ENCODE measurements around the gene KIF18B.
A peak's percentile ranks its signal among the peaks of the same experiment; 100 is the strongest.

The KIF18B gene

DNA sequence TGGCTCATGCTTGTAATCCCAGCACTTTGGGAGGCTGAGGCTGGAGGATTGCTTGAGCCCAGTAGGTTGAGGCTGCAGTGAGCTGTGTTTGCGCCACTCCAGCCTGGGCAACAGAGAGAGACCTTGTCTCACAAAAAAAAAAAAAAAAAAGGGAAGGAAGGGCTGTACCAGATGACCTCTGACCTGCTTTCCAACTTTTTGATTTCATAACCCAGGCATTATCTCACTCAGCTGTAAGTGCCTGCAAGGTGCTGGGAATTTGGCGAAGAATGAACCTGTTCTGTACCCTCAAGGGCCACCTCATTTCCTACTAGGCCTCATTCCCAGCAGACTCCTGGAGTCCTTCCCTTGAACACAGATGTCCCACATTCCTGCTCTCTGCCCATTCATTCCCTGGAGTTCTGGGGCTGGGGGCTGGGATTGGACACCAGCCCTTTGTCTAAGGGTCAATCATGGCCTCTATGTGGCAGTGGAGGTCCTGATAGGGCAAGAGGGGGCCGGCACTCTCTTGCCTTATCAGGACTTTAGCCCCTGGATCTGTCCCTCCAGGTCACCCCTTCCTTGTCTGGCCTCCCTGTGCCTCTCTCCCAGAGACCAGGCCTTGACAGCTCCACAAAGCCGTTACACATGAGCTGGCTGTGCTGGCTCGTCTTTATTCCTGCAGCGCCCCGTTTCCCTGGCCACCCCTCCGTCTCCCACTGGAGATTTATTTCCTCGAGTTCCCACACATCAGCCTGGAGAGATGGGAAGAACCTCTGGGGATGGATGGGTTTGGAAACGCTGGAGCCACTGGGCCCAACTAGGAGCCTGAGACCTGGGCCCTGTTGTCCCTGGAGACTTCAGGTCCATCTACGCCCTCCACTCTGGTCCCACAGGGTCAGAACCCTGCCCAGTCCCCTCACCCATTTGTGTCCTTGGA lies 31.5 kb downstream of the KIF18B start:
- peak; percentile 61 for DNase-seq

- no peak for DNase-seq
Measured at GRCh38 chr17:44915321-44915726, 32.2 kb downstream of the KIF18B start, which contains the start of gene GFAP. Gene GFAP (minus strand): TSS chr17:44915500. CDS start chr17:44915486, 14 bp downstream.

DNA sequence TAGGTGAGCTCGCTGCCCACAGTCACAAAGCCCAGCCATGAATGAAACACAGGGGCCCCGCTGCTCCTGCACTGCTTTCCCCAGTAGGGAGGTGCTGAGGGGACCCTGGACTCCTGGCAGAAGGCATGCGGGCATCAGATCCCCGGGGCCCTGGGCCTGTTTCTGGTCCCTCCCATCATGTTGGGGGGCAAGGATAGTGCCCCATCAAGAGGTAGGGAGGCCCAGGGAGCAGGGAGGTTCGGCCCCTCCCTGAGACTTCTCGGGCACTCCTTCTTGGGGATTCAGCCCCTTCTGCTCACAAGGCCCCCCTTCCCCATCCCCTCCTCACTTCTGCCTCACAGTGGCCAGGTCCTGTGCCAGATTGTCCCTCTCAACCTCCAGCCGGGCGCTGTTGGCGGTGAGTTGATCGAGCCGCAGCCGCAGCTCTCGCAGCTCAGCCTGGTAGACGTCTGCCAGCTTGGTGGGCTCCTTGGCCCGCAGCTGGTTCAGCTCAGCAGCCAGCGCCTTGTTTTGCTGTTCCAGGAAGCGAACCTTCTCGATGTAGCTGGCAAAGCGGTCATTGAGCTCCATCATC lies 32.8 kb downstream of the KIF18B start:
- DNase-seq = no peak

GRCh38 chr17:44914148-44914547 lies 33.4 kb downstream of the KIF18B start:
- DNase-seq = no peak

GRCh38 chr17:44913676-44914075 lies 33.9 kb downstream of the KIF18B start:
- no peak for DNase-seq

DNA sequence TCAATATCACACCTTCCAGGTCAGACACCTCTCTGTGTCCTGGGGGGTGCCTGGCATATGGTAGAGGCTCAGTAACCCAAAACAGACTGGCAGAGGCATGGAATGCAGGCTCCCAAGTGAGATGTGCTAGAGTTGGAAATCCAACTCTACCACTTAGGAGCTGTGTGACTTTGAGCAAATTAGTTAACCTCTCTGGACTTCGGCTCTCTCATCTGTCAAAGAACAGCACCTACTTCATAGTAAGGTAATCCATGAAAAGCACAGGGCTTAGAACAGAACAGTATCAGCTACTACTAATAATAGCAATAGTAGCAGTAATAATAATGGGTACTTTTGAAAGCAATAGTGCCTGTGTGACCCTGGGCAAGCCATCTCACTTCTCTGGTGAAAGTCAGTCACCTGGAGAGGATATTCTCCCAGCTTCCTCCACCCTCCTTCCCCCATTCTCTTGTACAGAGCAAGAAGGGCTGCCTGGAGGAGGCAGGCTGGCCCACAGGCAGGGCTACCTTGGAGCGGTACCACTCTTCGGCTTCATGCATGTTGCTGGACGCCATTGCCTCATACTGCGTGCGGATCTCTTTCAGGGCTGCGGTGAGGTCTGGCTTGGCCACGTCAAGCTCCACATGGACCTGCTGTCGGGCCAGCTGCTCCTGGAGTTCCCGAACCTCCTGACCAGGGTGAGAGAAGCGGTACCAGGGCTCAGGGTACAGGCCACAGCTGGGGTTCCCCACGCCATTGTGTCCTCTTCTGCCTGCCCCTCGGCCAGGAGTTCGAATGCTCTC lies 34.6 kb downstream of the KIF18B start:
- no peak for DNase-seq

GRCh38 chr17:44911133-44912001 lies 36.2 kb downstream of the KIF18B start:
- peak; percentile 30 for DNase-seq

DNA sequence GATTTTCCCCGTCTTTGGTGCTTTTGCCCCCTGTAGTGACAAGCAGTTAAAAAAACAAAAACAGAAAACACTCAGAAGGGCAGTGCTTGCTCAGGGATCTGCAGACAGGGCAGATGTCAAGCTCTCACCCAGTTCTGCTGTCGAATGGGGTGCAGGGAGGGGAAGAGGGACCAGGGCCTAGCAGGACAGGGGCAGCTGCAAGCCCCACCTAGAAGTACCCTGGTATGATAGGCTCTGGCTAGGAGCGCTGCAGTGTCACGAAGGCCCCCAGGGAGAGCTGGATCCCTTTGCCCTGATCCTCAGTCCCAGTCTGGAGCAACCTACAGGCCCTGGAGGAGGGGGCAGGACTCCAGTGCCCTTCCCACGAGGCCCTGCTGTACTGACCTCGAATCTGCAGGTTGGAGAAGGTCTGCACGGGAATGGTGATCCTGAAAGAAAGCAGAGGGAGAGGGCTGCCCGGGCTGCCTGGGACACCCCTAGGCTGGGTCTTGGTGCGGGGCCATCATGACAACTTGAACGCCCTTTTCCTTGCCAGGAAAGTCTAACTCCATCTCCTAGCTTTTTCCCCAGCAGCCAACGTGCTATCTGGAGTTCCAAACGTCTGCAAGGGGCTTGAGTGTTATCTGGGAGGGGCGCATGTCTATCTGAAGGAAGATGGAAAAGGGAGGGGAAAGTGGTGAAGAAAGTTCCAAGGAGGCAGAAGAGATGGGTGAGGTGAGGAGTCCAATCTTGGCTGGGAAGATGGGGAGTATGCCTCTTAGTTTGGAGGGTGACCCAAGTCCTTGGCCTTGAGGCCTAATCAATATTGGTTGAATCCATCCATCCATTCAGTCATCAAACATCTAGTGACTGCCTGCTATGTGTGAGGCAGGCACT lies 37.1 kb downstream of the KIF18B start:
- no peak for DNase-seq

- DNase-seq = no peak
Measured at GRCh38 chr17:44909681-44910144, 37.9 kb downstream of the KIF18B start.

DNA sequence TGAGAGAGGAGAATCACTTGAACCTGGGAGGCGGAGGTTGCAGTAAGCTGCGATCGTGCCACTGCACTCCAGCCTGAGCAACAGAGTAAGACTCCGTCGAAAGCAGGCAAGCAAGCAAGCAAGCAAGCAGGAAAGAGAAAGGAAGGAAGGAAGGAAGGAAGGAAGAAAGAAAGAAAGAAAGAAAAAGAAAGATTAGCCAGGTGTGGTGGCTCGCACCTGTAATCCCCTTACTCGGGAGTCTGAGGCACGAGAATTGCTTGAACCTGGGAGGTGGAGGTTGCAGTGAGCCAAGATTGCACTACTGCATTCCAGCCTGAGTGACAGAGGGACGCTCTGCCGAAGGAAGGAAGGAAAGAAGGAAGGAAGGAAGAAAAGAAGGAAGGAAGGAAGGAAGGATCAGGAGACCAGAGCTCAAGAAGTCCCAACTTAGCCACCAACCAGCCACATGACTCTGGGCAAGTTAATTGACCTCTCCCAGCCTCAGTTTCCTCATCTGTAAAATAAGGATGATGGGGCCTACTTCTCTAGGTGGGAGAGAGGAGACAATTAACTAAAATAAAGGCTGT lies 38.7 kb downstream of the KIF18B start:
- no peak for DNase-seq

DNA sequence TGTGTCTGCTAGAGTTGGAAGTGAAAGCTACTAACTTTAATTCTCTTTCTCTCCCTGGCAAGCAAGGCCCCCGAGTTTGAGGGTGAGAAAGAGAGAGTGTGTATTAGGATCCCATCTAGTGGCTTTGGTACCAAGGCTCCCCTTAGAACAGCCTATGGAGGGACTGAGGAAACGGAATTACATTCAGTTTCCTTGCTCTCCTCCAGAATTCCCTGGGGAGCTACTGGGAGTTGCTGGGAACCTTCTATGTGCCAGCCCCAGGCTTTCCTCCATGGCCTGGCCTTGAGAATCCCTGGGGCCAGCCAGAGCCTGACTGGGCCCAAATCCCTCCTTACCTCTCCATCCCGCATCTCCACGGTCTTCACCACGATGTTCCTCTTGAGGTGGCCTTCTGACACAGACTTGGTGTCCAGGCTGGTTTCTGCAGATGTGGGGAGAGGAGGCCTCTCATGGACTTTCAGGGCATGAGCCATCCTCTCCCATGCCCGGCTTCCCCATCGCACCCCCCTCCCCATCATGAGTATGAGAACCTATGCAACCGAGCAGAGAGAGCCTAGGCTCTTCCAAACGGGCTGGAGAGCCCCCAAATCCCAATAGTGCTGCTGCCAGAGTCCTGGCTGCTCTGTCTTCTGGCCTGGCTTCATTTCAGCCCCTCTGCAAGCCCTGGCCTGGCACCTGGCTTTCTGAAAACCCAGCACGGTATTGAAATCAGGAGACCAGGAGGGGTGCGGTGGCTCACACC lies 39.7 kb downstream of the KIF18B start:
- DNase-seq = no peak

DNA sequence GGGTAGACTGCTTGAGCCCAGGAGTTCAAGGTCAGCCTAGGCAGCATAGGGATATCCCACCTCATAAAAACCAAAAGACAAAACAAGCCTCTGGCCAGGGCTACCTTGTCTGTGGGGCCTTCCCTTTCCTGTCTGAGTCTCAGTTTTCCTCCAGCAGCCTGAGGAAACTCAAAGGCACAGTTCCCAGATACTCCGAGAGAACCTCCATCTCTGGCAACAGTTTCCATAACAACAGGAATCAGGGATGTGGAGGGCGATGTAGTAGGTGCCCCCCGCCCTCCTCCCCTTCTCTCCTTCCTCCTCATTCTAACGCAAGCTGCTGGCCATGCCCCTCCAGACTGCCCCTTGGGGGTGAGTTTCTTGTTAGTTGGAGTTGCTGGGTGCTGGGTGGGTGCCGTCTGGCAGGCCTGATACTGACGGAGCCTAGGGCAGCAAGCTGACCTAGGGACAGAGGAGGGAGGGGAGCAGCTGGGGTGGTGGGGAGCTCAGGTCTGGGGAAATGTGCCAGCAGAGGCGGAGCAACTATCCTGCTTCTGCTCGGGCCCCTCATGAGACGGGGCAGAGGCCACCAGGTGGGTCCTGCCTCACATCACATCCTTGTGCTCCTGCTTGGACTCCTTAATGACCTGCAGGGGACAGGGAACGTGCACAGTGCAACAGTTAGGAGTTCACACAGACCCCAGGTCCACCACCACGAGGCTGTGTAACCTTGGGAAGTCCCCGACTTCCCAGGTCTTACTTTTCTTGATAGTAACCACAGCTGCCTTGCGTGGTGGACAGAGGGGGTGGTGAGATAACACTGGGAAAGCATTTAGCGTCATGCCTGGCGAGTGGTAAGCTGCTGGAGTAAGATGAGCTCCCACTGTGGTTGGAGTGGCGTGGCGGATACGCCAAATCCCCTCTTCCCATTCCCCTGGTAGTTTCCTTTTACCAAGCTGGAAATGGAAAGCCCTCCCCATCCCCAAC lies 40.5 kb downstream of the KIF18B start:
- DNase-seq = no peak

GRCh38 chr17:44906010-44906646 lies 41.4 kb downstream of the KIF18B start:
- peak; percentile 68 for DNase-seq

GRCh38 chr17:44905006-44906000 lies 42.3 kb downstream of the KIF18B start:
- no peak for DNase-seq

DNA sequence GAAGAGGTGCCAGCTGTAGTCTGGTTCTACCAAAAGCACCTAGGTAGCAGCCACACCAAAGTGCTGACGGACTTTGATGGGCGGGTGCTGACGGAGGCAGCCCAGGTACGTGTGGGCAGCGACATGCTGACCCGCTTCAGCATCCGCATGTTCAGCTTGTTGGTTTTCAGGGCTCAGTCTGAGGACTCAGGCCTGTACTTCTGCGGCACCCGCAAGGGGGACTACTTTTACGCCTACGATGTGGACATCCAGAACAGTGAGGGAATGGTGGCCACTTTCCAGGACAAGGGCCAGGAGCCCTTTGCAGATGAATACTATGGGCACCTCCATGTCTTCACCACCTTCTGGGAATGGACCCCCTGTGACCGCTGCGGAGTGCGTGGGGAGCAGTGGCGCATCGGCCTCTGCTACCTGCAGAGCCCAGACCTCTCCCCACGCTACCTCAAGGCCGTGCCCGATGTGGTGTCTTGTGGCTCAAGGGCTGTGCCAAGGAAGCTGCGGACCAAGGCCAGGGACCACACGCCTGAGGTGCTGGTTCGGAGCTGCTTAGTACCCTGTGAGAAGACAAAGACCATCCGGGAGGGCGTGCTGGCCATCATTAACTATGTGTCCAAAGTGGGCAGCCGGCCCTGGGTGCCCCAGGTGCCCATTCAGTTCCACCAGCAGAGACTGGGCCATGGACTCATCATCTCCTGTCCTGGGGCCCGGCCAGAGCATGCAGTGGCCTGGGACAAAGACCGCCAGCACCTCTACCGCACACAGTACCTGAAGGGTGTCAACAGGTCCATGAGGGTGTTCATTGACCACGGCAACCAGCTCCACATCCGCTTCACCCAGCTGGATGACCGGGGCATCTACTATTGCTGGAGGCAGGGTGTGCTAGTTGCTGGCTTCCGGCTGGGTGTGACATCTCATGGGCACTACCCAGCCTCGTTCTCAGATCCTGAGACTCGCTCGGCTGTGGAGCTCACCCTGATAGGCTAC lies 43.3 kb downstream of the KIF18B start:
- DNase-seq = no peak

All from MV-4-11 (cell line).